NB4 (cell line): ENCODE data around the gene MYCBPAP.

Experiments used
- DNase-seq: peaks from one replicate; pipeline ENCODE4 v3.0.0; 2010; ENCODE audit warnings: low read depth
- H3K4me3 ChIP-seq: one replicate; pipeline ENCODE4 v1.5.1; 2011; ENCODE audit warnings: mild to moderate bottlenecking, low read depth, low read length, moderate library complexity
- MYC ChIP-seq: IDR thresholded peaks from 2 replicates; pipeline ENCODE4 v1.6.1; 2011; ENCODE audit warnings: low read depth, low read length
- POLR2A ChIP-seq: IDR thresholded peaks from 2 replicates; pipeline ENCODE4 v1.6.1; 2011; ENCODE audit warnings: mild to moderate bottlenecking; ENCODE audit not compliant: insufficient read length; ENCODE audit errors: extremely low read depth
- TF ChIP-seq, protein P1 (sequence below): IDR thresholded peaks from 2 replicates; pipeline ENCODE4 v1.6.1; 2011; ENCODE audit warnings: low read depth, low read length
- TF ChIP-seq, protein P2 (sequence below): IDR thresholded peaks from one replicate; pipeline ENCODE4 v1.5.1; 2012; ENCODE audit warnings: low read depth, low read length

MYCBPAP gene

DNA sequence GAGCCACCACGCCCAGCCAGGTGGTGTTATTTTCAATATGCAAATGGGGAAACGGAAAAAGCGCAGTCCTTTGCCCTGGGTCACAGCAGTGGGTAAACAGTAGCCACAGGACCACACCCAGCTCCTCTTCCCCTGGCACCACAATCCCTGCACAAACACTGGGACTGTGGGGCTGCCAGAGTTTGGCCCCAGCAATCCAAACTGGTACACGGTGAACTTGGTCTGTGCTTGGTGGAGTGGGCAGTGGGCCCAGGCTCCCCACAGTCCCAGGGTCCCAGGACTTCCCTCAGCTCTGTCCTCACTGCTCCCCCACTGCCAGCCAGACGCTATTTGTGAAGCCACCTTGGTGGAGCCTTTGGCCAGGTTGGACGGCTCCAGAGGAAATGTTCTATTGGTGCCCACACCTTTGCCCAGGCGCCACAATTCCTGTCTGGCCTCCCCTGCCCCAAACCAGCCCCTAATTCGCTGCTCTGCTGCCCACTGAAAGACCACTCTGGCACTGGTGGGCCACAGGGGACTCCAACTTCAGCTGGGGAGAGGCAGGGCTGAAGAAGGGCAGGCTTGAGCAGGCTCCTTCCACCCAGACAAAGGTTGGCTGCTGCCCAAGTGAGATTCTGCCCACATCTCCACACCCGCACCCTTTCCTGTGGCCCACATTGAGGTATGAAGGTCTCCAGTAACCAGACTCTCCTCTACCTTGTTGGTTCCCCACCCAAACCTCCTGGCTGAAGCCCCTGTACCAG is 41.7 kb upstream of the MYCBPAP start:
- TF ChIP-seq, protein P1, sequence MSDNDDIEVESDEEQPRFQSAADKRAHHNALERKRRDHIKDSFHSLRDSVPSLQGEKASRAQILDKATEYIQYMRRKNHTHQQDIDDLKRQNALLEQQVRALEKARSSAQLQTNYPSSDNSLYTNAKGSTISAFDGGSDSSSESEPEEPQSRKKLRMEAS = no peak
- TF ChIP-seq MYC (no peak), POLR2A (no peak)
- TF ChIP-seq, protein P2, sequence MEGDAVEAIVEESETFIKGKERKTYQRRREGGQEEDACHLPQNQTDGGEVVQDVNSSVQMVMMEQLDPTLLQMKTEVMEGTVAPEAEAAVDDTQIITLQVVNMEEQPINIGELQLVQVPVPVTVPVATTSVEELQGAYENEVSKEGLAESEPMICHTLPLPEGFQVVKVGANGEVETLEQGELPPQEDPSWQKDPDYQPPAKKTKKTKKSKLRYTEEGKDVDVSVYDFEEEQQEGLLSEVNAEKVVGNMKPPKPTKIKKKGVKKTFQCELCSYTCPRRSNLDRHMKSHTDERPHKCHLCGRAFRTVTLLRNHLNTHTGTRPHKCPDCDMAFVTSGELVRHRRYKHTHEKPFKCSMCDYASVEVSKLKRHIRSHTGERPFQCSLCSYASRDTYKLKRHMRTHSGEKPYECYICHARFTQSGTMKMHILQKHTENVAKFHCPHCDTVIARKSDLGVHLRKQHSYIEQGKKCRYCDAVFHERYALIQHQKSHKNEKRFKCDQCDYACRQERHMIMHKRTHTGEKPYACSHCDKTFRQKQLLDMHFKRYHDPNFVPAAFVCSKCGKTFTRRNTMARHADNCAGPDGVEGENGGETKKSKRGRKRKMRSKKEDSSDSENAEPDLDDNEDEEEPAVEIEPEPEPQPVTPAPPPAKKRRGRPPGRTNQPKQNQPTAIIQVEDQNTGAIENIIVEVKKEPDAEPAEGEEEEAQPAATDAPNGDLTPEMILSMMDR = no peak
- no peak for DNase-seq
- H3K4me3 ChIP-seq = no peak overlapping the region

DNA sequence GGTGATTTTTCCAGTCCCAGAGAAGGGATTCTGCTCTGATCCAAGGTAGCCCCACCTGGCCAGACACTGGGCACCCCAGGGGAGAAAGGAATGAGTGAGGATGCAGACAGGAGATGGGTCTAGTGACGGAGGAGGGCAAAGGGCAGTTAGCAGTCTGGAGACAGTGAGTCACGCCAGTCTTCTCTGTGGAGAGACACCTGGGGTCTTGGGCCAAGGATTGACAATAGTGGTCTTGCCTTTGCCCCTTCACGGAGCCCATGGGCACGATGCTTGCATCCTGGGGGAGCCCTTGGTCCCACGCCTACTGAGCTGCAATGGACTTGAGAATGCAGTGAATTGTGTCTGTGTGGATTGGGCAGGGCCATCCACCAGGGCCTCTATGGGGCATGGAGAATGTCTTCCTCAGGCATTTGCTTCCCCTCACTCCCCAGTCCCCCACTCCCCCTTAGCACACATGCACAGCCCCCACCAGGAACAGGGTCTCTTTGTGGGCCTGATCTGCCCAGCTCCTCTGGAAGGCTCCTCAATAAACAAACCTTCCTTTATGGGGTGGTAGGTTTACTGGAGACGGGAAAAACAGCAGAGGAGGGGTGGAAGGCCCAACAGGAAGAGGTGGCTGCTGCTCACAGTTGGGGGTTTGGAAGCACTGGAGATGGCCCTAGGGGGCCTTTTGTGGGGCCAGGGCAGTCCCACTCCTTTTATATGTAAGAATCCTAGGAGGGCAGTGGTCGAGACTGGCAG is 41.0 kb upstream of the MYCBPAP start:
- no peak overlapping the region for H3K4me3 ChIP-seq
- no peak for DNase-seq
- TF ChIP-seq, protein P1 = no peak
- no peak for TF ChIP-seq MYC
- TF ChIP-seq, protein P2 = no peak
- TF ChIP-seq POLR2A = no peak

DNA sequence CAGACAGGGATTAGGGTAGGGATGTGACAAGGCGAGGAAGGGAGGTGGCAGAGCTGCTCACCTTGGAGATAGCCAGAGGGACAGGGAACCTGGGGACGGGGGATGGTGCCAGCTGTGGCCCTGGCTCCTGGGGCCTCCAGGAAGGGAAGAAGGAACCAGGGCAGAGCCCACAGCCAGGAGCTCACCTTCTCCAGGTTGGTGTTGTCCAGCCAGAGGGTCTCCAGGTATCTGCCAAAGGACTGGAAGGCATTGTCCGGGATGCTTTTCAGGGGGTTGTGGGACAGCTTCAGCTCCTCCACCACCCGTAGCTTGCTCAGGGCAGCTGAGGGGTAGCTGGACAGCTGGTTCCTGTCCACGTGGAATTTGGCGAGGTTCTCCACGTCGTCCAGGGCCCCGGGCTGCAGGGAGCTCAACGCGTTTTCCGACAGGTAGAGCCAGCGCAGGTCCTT is 40.4 kb upstream of the MYCBPAP start:
- H3K4me3 ChIP-seq = no peak overlapping the region
- DNase-seq = no peak
- TF ChIP-seq POLR2A (no peak), MYC (no peak)
- TF ChIP-seq, protein P2 = no peak
- TF ChIP-seq, protein P1 = no peak

DNA sequence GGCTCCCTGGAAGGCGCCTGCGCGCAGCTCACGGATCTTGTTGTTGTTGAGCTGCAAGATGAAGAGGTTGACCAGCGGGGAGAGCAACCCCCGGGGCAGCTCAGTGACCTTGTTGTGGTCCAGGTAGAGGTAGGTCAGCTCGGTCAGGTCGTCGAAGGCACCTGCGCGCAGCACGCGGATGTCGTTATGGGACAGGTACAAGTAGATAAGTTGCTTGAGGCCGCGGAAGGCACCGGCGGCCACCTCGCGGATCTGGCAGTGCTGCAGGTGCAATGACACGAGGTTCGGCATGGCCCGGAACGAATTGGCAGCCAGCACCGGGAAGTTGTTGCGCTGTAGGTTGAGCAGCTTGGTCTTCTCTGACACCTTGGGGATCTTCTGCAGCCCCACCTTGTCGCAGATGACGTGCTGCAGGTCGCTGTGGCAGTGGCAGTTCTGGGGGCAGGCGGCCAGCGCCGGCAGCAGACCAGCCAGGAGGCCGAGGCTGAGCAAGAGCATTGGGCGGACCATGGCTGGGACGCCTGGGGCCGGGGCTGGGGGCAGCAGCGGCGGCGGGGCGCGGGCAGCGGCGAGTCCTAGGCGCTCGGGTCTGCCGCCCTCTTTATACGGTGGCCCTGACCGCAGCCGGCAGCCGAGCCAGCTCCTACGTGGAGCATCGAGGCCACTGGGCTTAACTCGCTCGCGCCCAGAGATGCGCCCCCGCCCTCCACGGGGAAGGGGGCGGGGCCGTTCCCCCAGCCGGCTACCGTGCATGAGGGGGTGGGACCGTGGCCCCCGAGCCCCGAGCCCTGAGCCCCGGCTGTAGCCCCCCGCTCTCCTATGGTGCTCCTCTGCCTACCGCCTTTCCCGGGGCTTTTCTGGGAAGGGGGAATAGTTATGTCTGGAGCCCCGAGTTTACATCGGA is 39.7 kb upstream of the MYCBPAP start, which contains the start of gene CHAD:
Gene CHAD (minus strand): TSS at position 577 of the 904 bp plus-strand sequence. CDS start 67 bp downstream, at position 510.
- no peak within 1 kb of the TSS for H3K4me3 ChIP-seq
- no peak for DNase-seq

DNA sequence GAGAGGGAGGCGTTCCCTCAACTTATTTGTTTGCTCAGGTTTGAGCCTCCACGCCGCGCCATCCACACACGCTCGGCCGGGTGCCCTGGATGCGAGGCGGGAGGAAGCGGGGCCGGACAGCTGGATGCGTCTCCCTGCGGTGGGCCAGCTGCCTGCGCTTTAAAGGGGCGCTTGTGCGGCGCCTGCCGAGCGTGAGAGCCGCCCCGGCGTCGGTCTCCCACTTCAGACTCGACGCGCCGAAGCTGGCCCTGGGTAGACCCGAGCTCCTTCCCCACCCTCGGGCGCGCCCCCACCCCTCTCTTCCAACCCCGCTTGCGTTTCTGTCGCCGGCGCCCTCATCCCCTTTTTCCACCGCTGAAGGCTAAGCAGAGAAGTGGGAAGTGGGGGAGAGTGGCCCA is 39.0 kb upstream of the MYCBPAP start:
- DNase-seq = no peak
- TF ChIP-seq, protein P2 = no peak
- no peak for TF ChIP-seq POLR2A
- TF ChIP-seq MYC = no peak
- TF ChIP-seq, protein P1 = no peak
- H3K4me3 ChIP-seq = no peak overlapping the region

More for the DNA sequence above, 39.7 kb upstream of the MYCBPAP start, which contains the start of gene CHAD:
- TF ChIP-seq, protein P1 = no peak
- no peak for TF ChIP-seq POLR2A
- no peak for TF ChIP-seq MYC
